ENCODE data around the gene ANKRD33B. TPM values are rescaled to one million over a fixed set of nuclear protein-coding genes. Genes with fewer than 3 reads are reported as not detected.

ANKRD33B gene
- total and polyA plus RNA-seq, 2 of the 8 experiments (the other 6 are each of a cell fraction or from before 2014, with no cell fraction given): 6.9 to 20.6 TPM

DNA sequence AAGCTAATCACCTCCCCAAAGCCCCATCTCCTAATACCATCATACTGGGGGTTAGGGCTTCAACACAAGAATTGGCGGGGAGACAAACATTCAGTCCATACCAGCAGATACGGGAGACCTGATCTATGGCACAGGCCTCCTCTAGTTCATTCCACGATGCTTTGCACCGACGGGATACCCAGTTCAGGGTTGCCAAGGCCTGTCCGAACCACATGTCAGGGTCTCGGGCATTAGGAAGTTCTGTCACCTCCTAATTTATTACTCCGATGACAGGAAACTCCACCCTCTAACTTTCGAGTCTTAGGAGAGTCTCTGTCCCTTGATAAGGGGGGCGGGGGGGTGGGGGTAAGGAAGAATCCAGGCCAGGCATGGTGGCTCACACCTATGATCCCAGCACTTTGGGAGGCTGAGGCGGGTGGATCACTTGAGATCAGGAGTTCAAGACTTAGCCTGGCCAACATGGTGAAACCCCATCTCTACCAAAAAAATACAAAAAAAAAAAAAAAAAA is 23.8 kb upstream of the ANKRD33B start:
- Histone ChIP-seq H2BK15ac (ENCODE audit: low read length) (no peak overlapping the region), H3K27ac (ENCODE audit: low read depth, low read length) (no peak overlapping the region), H2BK5ac (ENCODE audit: low read depth, low read length) (no peak overlapping the region), H4K20me1 (replicated peaks in 1 of 2; ENCODE audit: control insufficient read depth in 1 of 2, insufficient read depth in 2 of 2, low read length in 2 of 2) (no peaks in the 10 kb centered on the region), H3K79me2 (ENCODE audit: control insufficient read depth in 1 of 2, insufficient read depth in 2 of 2, low read length in 2 of 2) (no peaks in the 10 kb centered on the region), H3K27me3 (replicated peaks in 1 of 4; ENCODE audit: control insufficient read depth in 3 of 4, extremely low read depth in 1 of 4, insufficient read depth in 3 of 4, low read length in 3 of 4) (no peaks in the 10 kb centered on the region; a peak in 2 of 7 replicates), H3K9ac (replicated peaks in 1 of 4; ENCODE audit: extremely low read depth in 1 of 4, low read depth in 3 of 4, low read length in 3 of 4) (no peak overlapping the region), H2AFZ (ENCODE audit: low read length) (no peak overlapping the region), H2AK5ac (ENCODE audit: low read depth, low read length) (no peak overlapping the region), H3K79me1 (ENCODE audit: low read depth, low read length) (no peaks in the 10 kb centered on the region), H3K56ac (replicated peaks; ENCODE audit: insufficient read length, low read depth, low read length) (no peak overlapping the region), H3K4ac (replicated peaks; ENCODE audit: insufficient read length, low read depth, low read length) (no peak overlapping the region), H4K5ac (ENCODE audit: insufficient read length, low read depth, low read length) (no peak overlapping the region), H3K4me3 (ENCODE audit: extremely low read depth in 1 of 4, insufficient read depth in 2 of 4, low read depth in 3 of 4, low read length in 4 of 4) (no peak overlapping the region), H3K4me1 (replicated peaks in 1 of 4; ENCODE audit: control insufficient read depth in 3 of 4, insufficient read depth in 4 of 4, low read length in 3 of 4) (no peaks in the 10 kb centered on the region; a peak in 2 of 7 replicates), H4K91ac (replicated peaks; ENCODE audit: insufficient read length, low read length) (no peak overlapping the region), H3K23ac (ENCODE audit: insufficient read length) (no peak overlapping the region), H3K9me3 (ENCODE audit: insufficient read depth in 2 of 2, low read depth in 1 of 2, low read length in 1 of 2) (no peaks in the 10 kb centered on the region), H2BK12ac (ENCODE audit: low read depth, low read length) (no peak overlapping the region), H4K8ac (ENCODE audit: extremely low read depth, insufficient read depth, low read length) (no peak overlapping the region), H3K36me3 (ENCODE audit: control insufficient read depth in 2 of 4, insufficient read depth in 4 of 4, low read length in 3 of 4) (no peaks in the 10 kb centered on the region), H2BK120ac (replicated peaks; ENCODE audit: low read depth, low read length) (no peak overlapping the region), H3K23me2 (ENCODE audit: low read depth, low read length) (no peaks in the 10 kb centered on the region), H3K4me2 (ENCODE audit: insufficient read depth in 1 of 2, low read depth in 2 of 2, low read length in 2 of 2) (no peak overlapping the region), H3K14ac (ENCODE audit: insufficient read length) (no peak overlapping the region), H3K18ac (ENCODE audit: extremely low read depth, low read length) (no peak overlapping the region), H2BK20ac (ENCODE audit: low read length) (no peak overlapping the region)
- ChIA-PET POLR2A (ENCODE audit: partially characterized antibody) (interaction anchor here (1.2 kb wide), 1 partner anchor 11 kb away, joined by 3 read pairs; no protein-coding TSS in a partner anchor), CTCF (ENCODE audit: partially characterized antibody) (interaction anchor here (0.6 to 1.1 kb wide), 2 partner anchors 15 to 48 kb away, joined by 3 to 4 read pairs; no protein-coding TSS in a partner anchor)
- 95% methylated on average over 11 of the region's 11 CpGs; no CpG with 5 or more reads in 1 of the 2 experiments for WGBS, 2 experiments (ENCODE audit: extremely low coverage in 1 of 2, insufficient coverage in 1 of 2, insufficient read length in 1 of 2, insufficient replicate concordance in 2 of 2, low coverage in 1 of 2, low lambda C conversion rate in 2 of 2, missing lambda C conversion rate in 1 of 2)
- TF ChIP-seq TEAD4 (IDR thresholded peaks at IDR 0.05; ENCODE audit: low read depth, low read length) (no peak), RNF2 (IDR thresholded peaks at IDR 0.05; ENCODE audit: borderline replicate concordance, low read depth, low read length, missing control alignments, poor library complexity, severe bottlenecking) (no peak), SRF (IDR thresholded peaks at IDR 0.05; ENCODE audit: low read depth, low read length) (no peak), SIX5 (IDR thresholded peaks at IDR 0.05; ENCODE audit: low read depth, low read length) (no peak), RFX5 (IDR thresholded peaks at IDR 0.05; ENCODE audit: borderline replicate concordance, low read depth, low read length) (no peak), CHD1 (IDR thresholded peaks at IDR 0.05; ENCODE audit: low read depth, low read length) (no peak), JUND (IDR thresholded peaks at IDR 0.05; ENCODE audit: low read length) (no peak), TBP (IDR thresholded peaks at IDR 0.05; ENCODE audit: low read depth, low read length) (no peak)
- DNase-seq (ENCODE audit: low read depth in 1 of 2, low spot score in 2 of 2): no peak
- FAIRE-seq: no peak
